Globus pallidus (tissue), 1 donor: ENCODE measurements around the gene PLEKHG2.
"Not testable (repeated sequence)": the region's sequence is repeated elsewhere in the genome, so short reads cannot be mapped to it uniquely, and the experiment has no call there.

ENCODE experiments used
- DNase-seq: peaks from one replicate; pipeline ENCODE4 v3.0.0-alpha.2; 2015; ENCODE audit warnings: low spot score

The PLEKHG2 gene

GRCh38 chr19:39412100-39412866 lies at the start of gene PLEKHG2:
PLEKHG2 (plus strand) TSS chr19:39412669; CDS start chr19:39414087, 1,418 bp downstream.
- DNase-seq, result peak; percentile 96

DNA sequence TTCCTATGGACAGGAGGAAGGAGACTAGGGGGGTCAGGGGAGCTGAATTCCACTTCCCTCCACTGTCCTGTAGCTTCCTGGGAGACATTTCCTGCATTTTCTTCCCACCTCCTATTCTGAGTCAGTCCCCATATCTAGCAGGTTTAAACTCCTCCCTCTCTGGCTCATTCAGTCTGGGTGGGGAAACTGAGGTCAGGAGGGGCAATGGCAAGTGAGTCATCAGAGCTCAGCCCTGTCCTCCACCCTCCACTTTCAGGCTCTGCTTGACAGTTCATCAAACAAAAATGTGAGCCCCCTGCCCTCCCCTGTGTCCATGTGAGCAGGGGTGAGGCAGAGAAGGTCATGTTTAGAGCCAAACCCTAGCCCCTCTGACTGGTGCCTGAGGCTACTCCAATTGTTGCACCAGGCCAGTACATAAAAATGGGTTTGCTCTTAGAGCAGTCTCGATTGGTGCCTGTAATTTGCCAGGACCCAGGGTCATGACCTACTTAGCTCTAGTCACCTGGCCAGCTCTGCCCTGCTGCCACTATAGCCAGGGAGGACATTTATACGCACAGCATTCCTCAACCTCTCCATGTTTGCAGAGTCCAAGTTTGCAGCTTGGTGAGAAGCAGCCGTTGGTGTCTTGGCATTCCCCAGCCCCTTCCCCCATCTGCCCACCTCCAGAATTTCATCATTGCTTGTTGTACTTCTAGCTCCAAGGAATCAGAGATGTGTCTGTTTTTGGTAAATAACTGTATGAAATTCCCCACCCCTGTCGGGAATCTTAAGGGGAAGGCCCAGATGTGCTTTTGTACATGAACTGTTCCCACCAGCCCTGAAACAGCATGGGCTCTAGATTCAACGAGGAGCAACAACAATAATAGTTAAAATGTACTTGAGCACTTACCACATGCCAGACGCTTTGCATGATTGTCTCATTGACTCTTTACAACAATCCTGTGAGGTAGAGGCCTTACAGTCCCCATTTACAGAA lies 49.5 kb upstream of the PLEKHG2 start:
- no peak for DNase-seq

DNA sequence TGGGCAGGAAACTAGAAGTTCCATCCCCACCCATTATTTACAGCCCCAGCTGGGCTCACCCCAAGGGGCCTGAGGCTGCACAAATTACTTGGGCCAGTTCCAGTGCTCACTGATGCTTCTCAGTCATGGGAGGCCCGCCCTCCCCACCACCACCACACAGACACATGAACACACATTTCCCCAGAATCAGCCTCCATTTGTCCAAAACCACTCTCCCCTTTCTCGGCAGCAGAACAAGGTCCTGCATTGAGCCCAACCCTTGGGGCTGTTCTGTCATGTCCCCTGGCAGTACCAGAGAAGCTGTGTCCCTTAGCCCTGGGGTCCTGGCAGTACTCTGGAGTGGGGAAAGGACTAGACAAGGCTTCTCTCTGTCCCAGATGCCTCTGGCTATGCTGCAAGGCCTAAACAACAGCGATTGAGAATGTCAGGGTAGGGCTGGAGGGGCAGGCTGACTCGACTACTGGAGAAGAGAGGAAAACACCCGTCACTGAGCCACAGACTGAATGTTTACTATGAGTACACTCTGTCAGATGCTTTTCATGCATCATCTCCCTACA lies 48.5 kb upstream of the PLEKHG2 start:
- peak; percentile 97 for DNase-seq

GRCh38 chr19:39365531-39365930 lies 46.9 kb upstream of the PLEKHG2 start:
- DNase-seq, result no peak

DNA sequence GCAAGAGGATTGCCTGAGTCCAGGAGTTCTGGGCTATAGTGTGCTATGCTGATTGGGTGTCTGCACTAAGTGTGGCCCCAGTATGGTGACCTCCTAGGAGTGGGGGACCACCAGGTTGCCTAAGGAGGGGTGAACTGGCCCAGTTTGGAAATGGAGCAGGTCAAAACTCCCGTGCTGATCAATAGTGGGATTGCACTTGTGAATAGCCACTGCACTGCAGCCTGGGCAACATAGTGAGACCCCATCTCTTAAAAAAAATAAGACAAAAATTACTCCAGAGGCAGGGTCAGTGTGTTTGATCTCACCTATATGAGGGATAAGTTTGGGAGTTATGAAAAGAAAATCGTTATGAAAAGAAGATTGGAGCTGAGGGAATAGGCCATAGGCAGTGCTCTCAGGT lies 43.3 kb upstream of the PLEKHG2 start:
- DNase-seq, result no peak

DNA sequence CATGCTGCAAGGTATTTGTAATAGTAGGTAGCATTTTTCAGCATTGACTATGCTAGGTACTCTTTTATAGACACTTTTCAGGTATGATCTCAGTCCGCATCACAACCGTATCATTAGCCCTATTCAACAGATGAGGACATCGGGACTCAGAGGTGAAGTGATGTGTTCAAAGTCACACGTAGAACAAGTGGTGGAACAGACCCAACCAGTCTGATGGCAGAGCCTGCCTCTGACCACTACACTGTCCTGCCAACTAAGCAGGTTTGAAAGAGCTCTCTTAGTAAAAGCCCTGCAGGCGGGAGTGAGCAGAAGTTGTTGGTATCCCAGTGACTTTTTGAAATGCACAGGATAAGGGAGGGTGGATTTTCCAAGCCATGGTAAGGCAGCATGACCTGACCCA lies 41.7 kb upstream of the PLEKHG2 start:
- DNase-seq, result no peak

DNA sequence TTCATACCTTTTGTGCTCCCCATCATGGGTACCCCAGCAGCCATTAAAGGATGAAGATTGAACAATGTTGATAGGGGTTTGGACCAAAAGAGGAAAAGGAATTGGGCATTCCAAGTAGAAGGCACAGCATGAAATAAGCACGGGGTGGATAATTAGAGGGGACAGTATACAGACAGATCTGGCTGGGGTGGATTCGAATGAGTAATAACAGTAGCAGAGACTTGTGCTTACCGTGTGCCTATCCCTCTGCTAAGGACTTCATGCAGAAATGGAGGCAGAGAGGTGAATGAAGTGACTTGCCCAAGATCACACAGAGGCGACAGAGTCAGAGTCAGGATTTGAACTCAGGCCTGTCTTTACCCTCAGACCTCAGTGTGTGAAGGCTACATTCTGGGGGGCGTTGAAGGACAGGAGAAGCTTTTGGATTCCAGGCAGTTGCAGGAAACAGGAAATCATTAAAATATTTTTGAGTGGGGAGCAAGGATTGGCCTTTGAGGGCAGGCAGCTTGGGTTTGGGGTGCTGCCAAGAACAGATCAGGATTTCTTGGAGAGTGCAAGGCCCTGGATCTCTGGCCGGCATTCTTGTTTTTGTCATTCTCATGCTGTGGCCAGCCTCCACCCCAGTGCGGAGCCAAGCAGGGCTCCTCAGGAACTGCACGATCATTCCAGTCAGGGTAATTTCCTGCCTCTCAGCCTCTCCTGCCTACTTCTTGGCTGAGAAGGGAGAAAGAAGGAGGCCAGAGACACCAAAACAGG lies 40.2 kb upstream of the PLEKHG2 start:
- peak; percentile 71 for DNase-seq

GRCh38 chr19:39372941-39373340 lies 39.5 kb upstream of the PLEKHG2 start:
- no peak for DNase-seq

DNA sequence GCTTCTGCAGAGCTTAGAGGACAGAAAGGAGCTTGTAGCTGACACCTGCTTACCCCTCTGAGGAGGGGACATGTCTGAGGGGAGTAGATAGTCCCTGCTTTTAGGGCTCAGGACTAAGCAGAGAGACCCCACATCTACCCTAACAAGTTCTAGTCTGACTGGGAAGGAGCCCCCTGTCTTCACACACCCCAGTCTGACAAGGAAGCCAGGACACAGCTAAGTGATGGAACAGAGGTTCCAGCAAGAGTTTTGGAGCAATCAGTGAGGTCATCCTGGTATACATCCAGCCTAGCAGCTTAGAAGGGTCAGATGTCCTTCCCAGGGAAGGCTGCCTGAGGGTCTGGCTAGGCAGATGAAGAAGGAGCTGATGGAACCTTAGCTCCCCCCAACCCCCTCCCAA lies 36.5 kb upstream of the PLEKHG2 start:
- DNase-seq, result no peak

DNA sequence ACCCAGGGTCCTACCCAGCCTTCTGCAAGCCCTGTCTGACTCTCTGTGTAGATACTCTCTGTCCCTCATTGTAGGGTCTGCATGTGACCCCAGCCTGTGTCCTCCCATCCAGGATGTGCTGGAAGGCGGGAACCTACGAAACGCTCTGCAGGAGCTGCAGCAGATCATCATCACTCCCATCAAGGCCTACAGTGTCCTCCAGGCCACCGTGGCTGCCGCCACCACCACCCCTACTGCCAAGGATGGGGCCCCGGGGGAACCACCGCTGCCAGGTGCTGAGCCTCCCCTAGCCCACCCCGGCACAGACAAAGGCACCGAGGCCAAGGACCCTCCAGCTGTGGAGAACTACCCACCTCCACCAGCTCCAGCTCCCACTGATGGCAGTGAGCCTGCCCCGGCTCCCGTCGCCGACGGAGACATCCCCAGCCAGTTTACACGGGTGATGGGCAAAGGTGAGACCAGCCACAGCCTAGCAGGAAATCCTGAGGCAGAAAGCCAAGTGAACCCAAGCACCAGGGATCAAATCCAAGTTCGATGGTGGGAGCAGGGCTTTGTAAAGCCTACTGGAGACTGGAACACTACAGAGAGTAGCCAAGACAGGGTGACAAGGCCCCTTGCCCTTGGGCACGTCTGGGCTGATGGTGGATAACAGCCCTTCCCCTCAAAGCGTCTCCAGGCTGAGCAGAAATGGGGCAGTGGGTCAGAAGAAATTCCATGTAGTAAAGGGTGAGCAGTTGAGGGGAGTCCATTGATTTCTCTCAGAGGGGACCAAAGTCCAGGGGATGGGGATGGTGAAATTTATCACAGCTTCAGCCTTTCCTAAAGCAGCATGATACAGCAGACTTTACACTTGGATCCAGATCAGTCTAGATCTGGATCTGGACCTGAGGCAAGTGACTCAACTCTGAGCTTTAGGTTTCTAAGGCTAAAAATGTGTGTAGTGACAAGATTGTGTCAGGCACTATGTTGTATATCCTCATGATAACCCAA lies 34.8 kb upstream of the PLEKHG2 start:
- no peak for DNase-seq

- DNase-seq, result not testable (repeated sequence)
Measured at GRCh38 chr19:39379366-39379765, 33.1 kb upstream of the PLEKHG2 start.

- no peak for DNase-seq
Measured at GRCh38 chr19:39379865-39380396, 32.5 kb upstream of the PLEKHG2 start.

DNA sequence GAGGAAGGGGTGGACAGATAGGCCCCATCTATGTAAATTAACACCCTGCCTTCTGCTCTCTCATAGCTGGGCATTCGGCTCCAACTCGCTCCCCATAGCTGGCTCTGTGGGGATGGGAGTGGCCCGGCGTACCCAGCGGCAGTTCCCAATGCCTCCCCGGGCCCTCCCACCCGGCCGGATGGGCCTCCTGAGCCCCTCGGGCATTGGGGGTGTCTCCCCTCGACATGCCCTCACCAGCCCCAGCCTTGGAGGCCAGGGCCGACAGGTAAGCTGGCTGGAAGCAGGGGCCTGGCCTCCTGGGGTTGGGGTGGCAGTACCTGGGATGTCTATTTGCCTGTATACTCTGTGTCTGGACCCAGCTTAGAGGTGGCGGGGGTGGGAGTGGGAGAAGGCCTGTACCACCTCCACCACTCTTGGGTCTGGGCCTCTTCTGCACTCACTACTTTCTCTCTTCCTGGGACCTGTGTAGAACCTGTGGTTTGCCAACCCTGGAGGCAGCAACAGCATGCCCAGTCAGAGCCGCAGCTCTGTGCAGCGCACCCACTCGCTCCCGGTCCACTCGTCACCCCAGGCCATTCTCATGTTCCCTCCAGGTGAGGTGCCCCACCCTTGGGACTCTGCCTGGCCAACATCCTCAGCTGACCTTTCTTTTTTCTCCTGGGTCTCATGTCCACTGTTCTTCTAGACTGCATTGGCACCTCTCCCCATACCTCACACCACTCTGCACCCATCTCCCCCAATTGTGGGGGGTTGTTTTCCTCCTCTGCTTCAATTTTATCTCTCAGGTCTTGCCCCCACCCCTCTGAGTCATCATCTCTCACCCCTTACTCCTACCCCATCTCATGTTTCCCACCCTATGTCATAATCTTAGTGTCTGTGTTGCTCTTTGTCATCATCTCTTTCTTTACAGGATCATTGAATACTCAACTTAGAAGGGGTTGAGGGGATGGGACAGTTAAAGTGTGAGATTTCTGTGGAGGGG lies 31.7 kb upstream of the PLEKHG2 start:
- DNase-seq, result no peak

GRCh38 chr19:39381910-39382611 lies 30.4 kb upstream of the PLEKHG2 start:
- DNase-seq, result no peak

DNA sequence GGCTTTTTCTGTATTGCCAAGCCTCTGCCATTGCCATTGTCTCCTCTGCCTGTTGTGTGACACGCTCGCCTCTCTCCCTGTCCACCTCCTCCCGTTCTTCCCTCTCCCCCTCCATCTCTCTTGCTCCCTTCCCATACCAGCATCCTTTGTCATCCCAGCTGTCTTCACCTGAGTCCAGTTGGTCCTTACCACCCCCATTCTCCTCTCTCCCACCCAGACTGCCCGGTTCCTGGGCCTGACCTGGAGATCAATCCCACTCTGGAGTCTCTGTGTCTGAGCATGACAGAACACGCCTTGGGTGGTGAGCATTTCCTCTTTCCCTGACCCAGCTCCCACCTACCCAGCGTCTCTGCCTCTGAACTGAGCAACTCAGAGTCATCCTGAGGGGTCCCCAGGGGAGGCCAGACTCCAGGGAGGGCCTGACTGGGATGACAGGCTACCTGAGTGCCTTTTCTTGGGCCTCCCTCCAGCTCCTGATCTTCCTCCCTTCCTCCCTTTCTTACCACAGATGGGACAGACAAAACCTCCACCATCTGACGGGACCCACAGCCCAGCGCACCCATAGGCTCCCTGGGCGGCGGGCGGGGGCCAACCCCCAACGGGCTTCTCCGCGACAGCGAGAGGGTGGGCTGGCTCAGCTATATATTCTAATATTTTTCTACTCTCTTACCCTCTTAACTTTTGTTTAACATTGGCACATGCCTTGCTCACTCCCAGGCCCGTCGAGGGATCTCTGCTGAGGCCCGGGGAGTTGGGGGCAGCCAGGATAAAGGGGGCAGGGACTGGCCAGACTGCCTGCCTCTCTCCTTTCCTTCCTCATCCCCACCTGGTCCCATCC lies 29.3 kb upstream of the PLEKHG2 start:
- DNase-seq, result no peak

DNA sequence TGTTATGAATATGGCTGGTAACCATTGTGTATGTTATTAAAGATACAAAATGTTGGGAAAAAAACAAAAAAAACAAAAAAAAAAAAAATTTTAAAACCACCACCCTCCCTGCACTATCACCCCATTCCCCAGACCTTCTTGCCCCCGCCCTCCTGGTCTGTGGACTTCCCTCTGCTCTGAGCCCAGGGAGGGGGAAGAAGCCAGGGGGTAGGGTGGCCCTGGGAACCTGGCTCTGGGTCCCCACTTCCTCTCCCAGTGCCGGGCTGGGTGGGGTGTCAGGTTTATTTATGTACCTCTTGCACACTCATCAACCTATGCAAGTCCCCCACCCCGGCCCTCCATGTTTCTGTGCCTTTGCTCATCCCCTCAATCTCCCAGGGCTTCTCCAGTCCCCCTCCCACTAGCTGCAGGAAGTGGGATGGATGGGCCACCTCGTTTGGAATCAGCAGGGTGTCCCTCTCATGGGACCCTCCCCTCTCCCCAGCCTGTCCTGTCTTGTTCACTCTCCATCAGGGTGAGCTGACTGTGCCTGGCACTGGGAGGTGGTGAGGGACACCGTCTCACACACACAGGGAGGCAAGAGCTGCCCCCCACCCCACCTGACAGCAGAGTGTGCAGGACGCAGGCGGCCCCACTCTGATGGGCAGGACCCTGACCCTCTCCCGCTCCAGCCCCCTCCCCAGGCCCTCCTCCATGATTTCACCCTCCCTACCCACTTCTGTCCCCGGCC lies 27.5 kb upstream of the PLEKHG2 start:
- no peak for DNase-seq
